CD4-positive, CD25-positive, alpha-beta regulatory T cell (primary cell): ENCODE data around the gene MAT1A. TPM values are rescaled to one million over a fixed set of nuclear protein-coding genes. Genes with fewer than 3 reads are reported as not detected.
A peak's percentile ranks its signal among the peaks of the same experiment; 100 is the strongest.

Experiments used
- ATAC-seq, 2 donors: fragments of 150-1000 bp; cut with Tn5 transposase; one replicate each; pipeline ENCODE4 v1.10.0; 2021; ENCODE audit warnings: low read depth in 2 of 2, moderate number of reproducible peaks in 2 of 2, moderate library complexity in 1 of 2
- DNase-seq, 3 donors: peaks; one replicate each; pipeline versions ENCODE4 v3.0.0 to v3.0.0-alpha.2; 2012 to 2022; ENCODE audit warnings: mixed read lengths in 1 of 3
- H3K27ac ChIP-seq: one replicate; pipeline ENCODE4 v1.7.0; 2013; ENCODE audit warnings: mild to moderate bottlenecking, low read length; ENCODE audit not compliant: insufficient read depth, poor library complexity, severe bottlenecking
- H3K27me3 ChIP-seq: one replicate; pipeline ENCODE4 v1.7.0; 2013; ENCODE audit warnings: low read length; ENCODE audit not compliant: control insufficient read depth, insufficient read depth
- H3K36me3 ChIP-seq: one replicate; pipeline ENCODE4 v1.7.0; 2013; ENCODE audit warnings: mild to moderate bottlenecking, low read length, moderate library complexity; ENCODE audit not compliant: control insufficient read depth, insufficient read depth
- H3K4me1 ChIP-seq: 2 replicates; pipeline ENCODE4 v1.7.0; 2013; ENCODE audit warnings: mild to moderate bottlenecking, low read length; ENCODE audit not compliant: insufficient read depth, control insufficient read depth, poor library complexity, severe bottlenecking
- H3K4me3 ChIP-seq: one replicate; pipeline ENCODE4 v1.7.0; 2013; ENCODE audit warnings: low read depth, mild to moderate bottlenecking, low read length, moderate library complexity
- H3K9me3 ChIP-seq, 2 experiments: 1 replicate in 1 of 2; 2 replicates in 1 of 2; pipeline ENCODE4 v1.7.0; 2013; ENCODE audit warnings: low read length in 2 of 2, mild to moderate bottlenecking in 1 of 2, moderate library complexity in 1 of 2; ENCODE audit not compliant: control insufficient read depth in 2 of 2
- H3K27ac Mint-ChIP-seq, 3 donors: one replicate each; pipeline ENCODE4 v1.8.0; 2020 to 2022; ENCODE audit warnings: mild to moderate bottlenecking in 3 of 3, mixed read lengths in 3 of 3, moderate library complexity in 2 of 3
- H3K27me3 Mint-ChIP-seq: one replicate; pipeline ENCODE4 v1.8.0; 2022; ENCODE audit warnings: mild to moderate bottlenecking, mixed read lengths
- H3K36me3 Mint-ChIP-seq: one replicate; pipeline ENCODE4 v1.8.0; 2020; ENCODE audit warnings: mixed read lengths
- H3K4me1 Mint-ChIP-seq, 4 donors: one replicate each; pipeline ENCODE4 v1.8.0; 2020 to 2022; ENCODE audit warnings: mixed read lengths in 4 of 4, mild to moderate bottlenecking in 1 of 4
- H3K4me3 Mint-ChIP-seq, 4 donors: one replicate each; pipeline ENCODE4 v1.8.0; 2020 to 2022; ENCODE audit warnings: mild to moderate bottlenecking in 4 of 4, mixed read lengths in 4 of 4, moderate library complexity in 3 of 4
- H3K9me3 Mint-ChIP-seq, 7 donors: one replicate each; pipeline ENCODE4 v1.8.0; 2020 to 2022; ENCODE audit warnings: mixed read lengths in 7 of 7, mild to moderate bottlenecking in 3 of 7, moderate library complexity in 2 of 7
- polyA plus RNA-seq, 4 donors: library from polyadenylated mRNA; unstranded; fragments of 300-500 nt; fragmentation: Illumina TruSeq; gene quantifications; one replicate each; pipeline ENCODE4 v1.2.3, GENCODE V29; 2021
- total RNA-seq: library from RNA; stranded (reverse); gene quantifications from one replicate; pipeline ENCODE4 v1.2.3, GENCODE V29; 2022

Gene MAT1A
- total and polyA plus RNA-seq, 5 donors from 2014 or later = not detected

- Histone ChIP-seq H3K27ac (no peak overlapping the region), H3K9me3 (peaks cover 0 to 2% of the 10 kb centered on the region in 2 experiments), H3K27me3 (peaks cover 11% of the 10 kb centered on the region), H3K4me1 (no peaks in the 10 kb centered on the region), H3K36me3 (no peaks in the 10 kb centered on the region), H3K4me3 (no peak overlapping the region)
- Mint-ChIP-seq H3K4me1 (peaks cover 0 to 3% (median 0%) of the 10 kb centered on the region in 4 donors), H3K27ac (no peak overlapping the region), H3K27me3 (peaks cover 12% of the 10 kb centered on the region), H3K9me3 (peaks cover 0 to 10% (median 5%) of the 10 kb centered on the region in 7 donors), H3K36me3 (no peaks in the 10 kb centered on the region), H3K4me3 (no peak overlapping the region)
- DNase-seq = no peak
- no peak for ATAC-seq
Observed at GRCh38 chr10:80292607-80293239, 3.3 kb upstream of the MAT1A start.

DNA sequence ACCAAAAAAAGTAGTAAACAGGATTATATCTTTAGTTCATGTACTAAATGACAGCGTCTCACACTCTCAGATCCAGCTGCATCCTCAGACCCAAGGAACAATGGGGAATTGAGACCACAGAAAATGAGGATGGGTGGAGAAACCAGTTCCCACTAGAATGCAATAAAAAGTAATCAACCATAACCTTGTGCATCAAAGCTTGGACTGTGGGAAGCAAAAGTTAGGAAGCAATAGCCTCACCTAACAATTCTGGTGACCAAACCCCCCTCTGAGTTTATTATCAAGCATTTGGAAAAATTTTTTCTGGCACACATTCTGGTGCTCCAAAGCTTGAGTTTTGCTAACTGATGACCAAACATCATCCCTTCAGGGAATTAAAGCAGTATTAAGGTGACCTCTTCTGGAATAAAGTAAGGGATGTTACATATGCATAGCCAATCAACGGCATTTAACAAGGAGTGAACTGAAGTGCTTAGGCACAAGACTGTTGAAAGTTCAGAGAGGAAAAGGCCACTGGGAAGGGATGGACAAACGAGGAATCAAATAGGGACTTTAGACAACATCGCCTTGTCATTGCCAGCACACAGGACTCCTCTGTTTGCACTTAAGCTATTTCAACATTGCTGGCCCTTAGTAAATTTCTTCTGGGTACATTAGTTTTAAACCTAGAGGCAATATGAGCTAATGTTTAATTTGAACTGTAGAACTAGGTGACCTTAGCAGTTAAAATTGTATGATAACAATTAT is 1.2 kb upstream of the MAT1A start:
- Histone ChIP-seq H3K4me3 (no peak overlapping the region), H3K9me3 (no peaks in the 10 kb centered on the region), H3K27ac (no peak overlapping the region), H3K27me3 (peaks cover 11% of the 10 kb centered on the region), H3K4me1 (no peaks in the 10 kb centered on the region), H3K36me3 (no peaks in the 10 kb centered on the region)
- Mint-ChIP-seq H3K27ac (no peak overlapping the region), H3K27me3 (peaks cover 23% of the 10 kb centered on the region), H3K9me3 (peaks cover 0 to 4% (median 0%) of the 10 kb centered on the region in 7 donors), H3K4me1 (peaks cover 0 to 3% (median 0%) of the 10 kb centered on the region in 4 donors), H3K4me3 (no peak overlapping the region), H3K36me3 (no peaks in the 10 kb centered on the region)
- DNase-seq (no peak), ATAC-seq (no peak)

DNA sequence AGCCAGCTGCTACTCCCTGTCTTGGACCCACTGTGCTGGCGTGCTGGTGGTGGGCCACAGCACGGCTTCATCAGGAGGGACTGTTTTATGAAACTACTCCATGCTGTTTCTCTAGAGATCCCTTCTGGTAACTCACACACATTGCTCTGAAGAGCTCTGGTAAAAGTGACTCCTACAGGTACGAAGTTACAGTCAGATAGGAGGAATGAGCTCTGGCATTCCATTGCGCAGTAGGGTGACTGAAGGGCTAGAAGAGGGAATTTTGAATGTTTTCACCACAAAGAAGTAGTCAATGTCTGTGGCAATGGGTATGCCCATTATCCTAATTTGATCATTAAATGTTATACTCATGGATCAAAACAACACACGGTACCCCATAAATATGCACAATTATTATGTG is 609 bp downstream of the MAT1A start:
- Mint-ChIP-seq H3K36me3 (no peaks in the 10 kb centered on the region), H3K4me3 (no peak overlapping the region), H3K9me3 (peaks cover 0 to 3% (median 0%) of the 10 kb centered on the region in 7 donors), H3K27me3 (peaks cover 27% of the 10 kb centered on the region), H3K27ac (no peak overlapping the region), H3K4me1 (peaks cover 0 to 3% (median 0%) of the 10 kb centered on the region in 4 donors)
- Histone ChIP-seq H3K27ac (no peak overlapping the region), H3K4me3 (no peak overlapping the region), H3K36me3 (no peaks in the 10 kb centered on the region), H3K27me3 (peaks cover 11% of the 10 kb centered on the region), H3K9me3 (no peaks in the 10 kb centered on the region), H3K4me1 (no peaks in the 10 kb centered on the region)
- ATAC-seq (no peak), DNase-seq (no peak)

DNA sequence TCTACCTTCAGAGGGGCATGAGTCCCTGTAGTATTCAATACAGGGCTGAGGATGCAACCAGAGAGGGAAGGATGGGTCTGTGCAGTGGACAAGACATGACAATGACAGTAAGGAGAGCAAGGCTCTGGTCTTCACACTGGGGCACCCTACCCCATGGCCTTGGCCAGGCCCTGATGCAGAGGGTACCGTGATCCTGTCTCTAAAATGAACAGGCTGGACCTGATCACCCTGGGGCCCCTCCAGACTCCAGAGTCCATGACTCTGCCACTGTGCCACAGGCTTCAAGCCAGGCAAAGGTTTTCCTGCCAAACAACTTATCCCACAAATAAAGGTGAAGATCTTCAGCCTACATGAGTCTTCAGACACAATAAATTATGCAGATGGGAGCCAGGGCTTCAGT is 4.9 kb downstream of the MAT1A start:
- Mint-ChIP-seq H3K27me3 (peaks cover 21% of the 10 kb centered on the region), H3K27ac (no peak overlapping the region), H3K4me3 (no peak overlapping the region)

GRCh38 chr10:80283536-80284199 is 5.8 kb downstream of the MAT1A start:
- Mint-ChIP-seq H3K9me3 (peaks cover 0 to 2% (median 0%) of the 10 kb centered on the region in 7 donors), H3K36me3 (no peaks in the 10 kb centered on the region), H3K4me1 (no peaks in the 10 kb centered on the region), H3K27me3 (peaks cover 21% of the 10 kb centered on the region), H3K4me3 (no peak overlapping the region), H3K27ac (no peak overlapping the region)
- no peak for ATAC-seq
- Histone ChIP-seq H3K4me1 (no peaks in the 10 kb centered on the region), H3K36me3 (no peaks in the 10 kb centered on the region), H3K4me3 (no peak overlapping the region), H3K27ac (no peak overlapping the region), H3K27me3 (no peaks in the 10 kb centered on the region), H3K9me3 (no peaks in the 10 kb centered on the region)
- DNase-seq = no peak

More for the DNA sequence above, 4.9 kb downstream of the MAT1A start:
- Histone ChIP-seq H3K9me3 (no peaks in the 10 kb centered on the region), H3K4me1 (no peaks in the 10 kb centered on the region), H3K36me3 (no peaks in the 10 kb centered on the region), H3K27ac (no peak overlapping the region), H3K27me3 (no peaks in the 10 kb centered on the region), H3K4me3 (no peak overlapping the region)
- H3K4me1 Mint-ChIP-seq = peaks cover 0 to 3% (median 0%) of the 10 kb centered on the region in 4 donors
- ATAC-seq = no peak
- no peak for DNase-seq
- peaks cover 0 to 3% (median 0%) of the 10 kb centered on the region in 7 donors for H3K9me3 Mint-ChIP-seq
- H3K36me3 Mint-ChIP-seq = no peaks in the 10 kb centered on the region

DNA sequence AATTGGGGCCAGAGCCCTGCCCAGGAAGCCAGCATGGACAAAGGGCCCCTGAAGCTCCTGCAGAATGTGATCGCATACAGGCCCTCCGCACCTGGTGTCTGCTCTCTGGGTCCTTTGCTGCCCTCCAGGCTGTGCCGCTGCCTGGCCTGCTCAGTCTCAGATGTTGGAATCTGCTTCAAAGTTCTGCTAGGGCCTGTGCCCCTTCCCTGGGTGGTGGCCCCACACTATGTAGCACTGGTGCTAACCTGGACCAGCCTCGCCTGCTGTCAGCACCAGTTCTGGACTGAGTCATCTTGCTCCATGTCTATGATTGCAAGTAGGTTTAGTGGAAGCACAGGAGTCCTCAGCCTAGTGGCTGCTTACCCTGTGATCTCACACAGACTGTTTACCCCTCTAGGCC is 6.3 kb downstream of the MAT1A start:
- ATAC-seq (no peak), DNase-seq (no peak)
- Mint-ChIP-seq H3K4me3 (no peak overlapping the region), H3K36me3 (no peaks in the 10 kb centered on the region), H3K27ac (peak overlapping the region in 1 of 3 donors; percentile 3), H3K4me1 (no peaks in the 10 kb centered on the region), H3K27me3 (peaks cover 21% of the 10 kb centered on the region), H3K9me3 (peaks cover 0 to 2% (median 0%) of the 10 kb centered on the region in 7 donors)
- H3K27ac ChIP-seq = no peak overlapping the region
- H3K4me1 ChIP-seq = no peaks in the 10 kb centered on the region
- no peak overlapping the region for H3K4me3 ChIP-seq
- no peaks in the 10 kb centered on the region for H3K9me3 ChIP-seq
- no peaks in the 10 kb centered on the region for H3K27me3 ChIP-seq
- H3K36me3 ChIP-seq = no peaks in the 10 kb centered on the region

- H3K9me3 Mint-ChIP-seq = peaks cover 0 to 2% (median 0%) of the 10 kb centered on the region in 7 donors
- peaks cover 16% of the 10 kb centered on the region for H3K27me3 Mint-ChIP-seq
- H3K4me1 ChIP-seq = no peaks in the 10 kb centered on the region
- no peaks in the 10 kb centered on the region for H3K9me3 ChIP-seq
- H3K36me3 Mint-ChIP-seq = no peaks in the 10 kb centered on the region
- ATAC-seq = no peak
- no peak for DNase-seq
- no peak overlapping the region for H3K4me3 Mint-ChIP-seq
- H3K27ac Mint-ChIP-seq = no peak overlapping the region
- H3K27ac ChIP-seq = no peak overlapping the region
- no peak overlapping the region for H3K4me3 ChIP-seq
- H3K27me3 ChIP-seq = no peaks in the 10 kb centered on the region
- no peaks in the 10 kb centered on the region for H3K4me1 Mint-ChIP-seq
- H3K36me3 ChIP-seq = no peaks in the 10 kb centered on the region
Observed at GRCh38 chr10:80281784-80282765, 7.4 kb downstream of the MAT1A start.
